Measurements from ENCODE around the gene MSANTD4.
A peak's percentile ranks its signal among the peaks of the same experiment; 100 is the strongest.
"Not testable (repeated sequence)": the region's sequence is repeated elsewhere in the genome, so short reads cannot be mapped to it uniquely, and the experiment has no call there.

MSANTD4 gene

DNA sequence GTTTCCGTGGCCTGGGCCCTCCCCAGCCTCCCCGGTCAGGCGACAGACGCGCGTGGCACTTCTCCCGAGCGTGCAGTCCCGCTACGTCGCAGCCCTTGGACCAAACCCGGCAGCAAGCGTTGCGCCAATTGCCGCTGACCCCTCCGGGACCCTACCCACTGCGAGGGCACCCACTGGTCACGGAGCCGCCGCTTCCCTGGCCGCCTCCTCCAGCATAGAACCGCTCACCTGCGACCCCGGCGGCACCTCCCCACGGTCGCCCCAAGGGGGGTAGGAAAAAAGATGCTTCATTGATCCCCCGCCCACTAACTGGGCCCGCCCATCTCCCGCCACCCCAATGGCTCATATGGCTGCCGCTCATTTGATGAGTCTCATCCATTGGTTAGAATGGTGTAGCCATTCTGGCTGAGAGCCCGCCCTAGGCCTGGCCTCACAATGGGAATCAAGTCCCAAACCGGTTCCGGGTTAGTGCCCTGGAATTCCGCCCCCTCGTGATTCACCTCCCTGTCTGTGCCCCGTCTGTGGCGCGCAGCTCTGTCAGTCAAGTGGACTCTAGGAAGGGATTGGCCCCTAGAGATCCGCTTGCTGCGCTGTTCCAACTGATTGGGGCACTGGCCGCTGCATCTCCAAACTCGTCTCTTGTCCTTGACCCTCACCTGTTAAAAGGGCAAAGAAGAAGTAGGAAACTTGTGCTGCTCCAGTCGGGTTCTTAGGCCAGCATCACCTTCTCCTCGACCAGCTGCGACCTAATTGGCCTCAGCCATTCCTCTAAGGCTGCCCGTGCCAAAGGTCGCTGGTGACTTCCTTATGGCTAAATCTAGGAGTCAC is at the start of gene MSANTD4:
Gene MSANTD4 (minus strand): TSS at position 274 of the 828 bp plus-strand sequence. CDS start 11,323 bp downstream, outside the sequence.
- Mint-ChIP-seq H3K27ac (peak within 1 kb of the TSS; percentile 77), H3K4me3 (peak within 1 kb of the TSS; percentile 80), H3K9me3 (no peaks in the 10 kb centered on the region), H3K4me1 (peaks cover 35% of the 10 kb centered on the region), H3K27me3 (no peaks in the 10 kb centered on the region), H3K36me3 (peaks cover 17% of the 10 kb centered on the region)
- peak; percentile 99 for ATAC-seq

DNA sequence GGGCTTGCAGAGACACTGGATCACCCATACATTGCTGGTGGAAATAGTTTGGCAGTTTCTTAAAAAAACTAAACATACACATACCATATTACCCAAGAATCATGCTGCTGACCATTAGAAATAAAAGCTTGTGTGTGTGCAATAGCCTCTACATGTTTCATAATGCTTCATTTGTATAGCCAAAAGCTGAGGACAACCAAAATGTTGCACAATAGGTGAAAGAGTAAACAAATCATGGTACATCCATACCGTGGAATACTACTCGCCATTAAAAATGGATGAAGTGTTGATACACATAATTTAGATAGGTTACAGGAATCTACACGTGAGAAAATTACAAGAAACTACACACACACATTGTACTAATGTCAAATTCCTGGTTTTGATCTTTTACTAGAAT is 48.6 kb upstream of the MSANTD4 start:
- H3K9me3 Mint-ChIP-seq, result no peaks in the 10 kb centered on the region
- no peak for ATAC-seq
- no peaks in the 10 kb centered on the region for H3K27me3 Mint-ChIP-seq
- H3K27ac Mint-ChIP-seq, result no peak overlapping the region
- peaks cover 26% of the 10 kb centered on the region for H3K4me1 Mint-ChIP-seq
- H3K4me3 Mint-ChIP-seq, result no peak overlapping the region
- peaks cover 19% of the 10 kb centered on the region for H3K36me3 Mint-ChIP-seq

DNA sequence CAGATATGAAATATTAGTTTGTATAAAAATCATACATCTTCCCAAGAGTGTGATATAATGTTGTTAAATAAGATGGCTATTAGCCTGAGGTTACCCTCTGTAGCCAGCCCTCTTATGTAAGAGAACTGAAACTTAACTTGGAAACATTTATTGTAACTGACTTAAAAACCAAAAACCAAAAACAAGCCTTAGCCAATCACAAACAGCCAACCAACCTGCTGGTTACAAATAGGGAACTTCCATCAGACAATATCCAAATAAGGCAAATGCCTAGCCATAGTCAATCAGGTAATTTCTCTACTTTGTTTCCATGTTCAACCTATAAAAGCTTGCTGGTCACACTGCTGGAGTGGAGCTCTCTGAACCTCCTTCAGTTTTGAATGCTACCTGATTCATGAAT is 41.0 kb upstream of the MSANTD4 start:
- H3K4me3 Mint-ChIP-seq, result no peak overlapping the region
- H3K9me3 Mint-ChIP-seq, result no peaks in the 10 kb centered on the region
- H3K4me1 Mint-ChIP-seq, result peaks cover 12% of the 10 kb centered on the region
- no peak overlapping the region for H3K27ac Mint-ChIP-seq
- H3K27me3 Mint-ChIP-seq, result no peaks in the 10 kb centered on the region
- peaks cover 26% of the 10 kb centered on the region for H3K36me3 Mint-ChIP-seq
- ATAC-seq, result peak; percentile 59

DNA sequence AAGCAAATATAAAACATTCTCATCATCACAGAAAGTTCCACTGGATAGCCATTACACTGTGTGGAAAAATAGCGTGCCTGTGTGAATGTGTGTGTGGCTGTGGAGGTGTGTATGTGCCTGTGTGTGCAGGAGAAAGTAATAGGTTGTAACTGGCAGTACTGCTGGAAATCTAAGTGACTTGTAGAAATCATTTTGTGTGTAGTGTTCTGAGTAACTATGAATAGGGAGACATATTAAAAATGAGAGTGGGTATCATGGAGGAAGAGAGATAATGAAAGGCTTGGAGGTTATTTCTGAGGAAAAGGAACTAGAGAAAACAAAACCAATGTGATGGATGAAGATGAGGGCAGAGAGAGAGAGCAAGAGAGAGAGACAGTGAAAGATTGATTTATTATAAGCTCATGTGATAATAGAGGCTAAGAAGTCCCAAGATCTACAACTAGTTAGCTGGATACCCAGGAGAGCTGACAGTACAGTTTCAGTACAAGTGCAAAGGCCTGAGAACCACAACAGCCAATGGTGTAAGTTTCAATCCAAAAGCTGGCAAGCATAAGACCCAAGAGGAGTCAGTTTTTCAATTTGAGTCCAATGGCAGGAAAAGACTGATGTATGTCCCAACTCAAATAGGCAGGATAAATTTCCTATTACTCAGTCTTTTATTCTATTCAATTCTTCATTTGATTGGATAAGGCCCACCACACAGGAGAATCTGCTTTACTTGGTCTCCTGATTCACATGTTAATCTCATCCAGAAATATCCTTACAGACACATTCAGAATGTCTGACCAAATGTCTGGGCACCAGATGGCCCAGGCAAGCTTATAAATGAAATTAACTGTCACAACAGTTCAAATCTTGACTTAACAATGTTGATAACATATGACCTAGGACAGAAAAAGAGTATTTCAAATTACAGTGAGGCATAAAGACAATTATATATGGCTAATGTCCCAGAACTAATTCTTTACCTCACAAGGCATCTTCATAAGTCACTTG is 40.2 kb upstream of the MSANTD4 start:
- Mint-ChIP-seq H3K27ac (no peak overlapping the region), H3K9me3 (no peaks in the 10 kb centered on the region), H3K36me3 (peaks cover 19% of the 10 kb centered on the region), H3K4me3 (no peak overlapping the region), H3K27me3 (no peaks in the 10 kb centered on the region), H3K4me1 (peaks cover 9% of the 10 kb centered on the region)
- ATAC-seq, result no peak

DNA sequence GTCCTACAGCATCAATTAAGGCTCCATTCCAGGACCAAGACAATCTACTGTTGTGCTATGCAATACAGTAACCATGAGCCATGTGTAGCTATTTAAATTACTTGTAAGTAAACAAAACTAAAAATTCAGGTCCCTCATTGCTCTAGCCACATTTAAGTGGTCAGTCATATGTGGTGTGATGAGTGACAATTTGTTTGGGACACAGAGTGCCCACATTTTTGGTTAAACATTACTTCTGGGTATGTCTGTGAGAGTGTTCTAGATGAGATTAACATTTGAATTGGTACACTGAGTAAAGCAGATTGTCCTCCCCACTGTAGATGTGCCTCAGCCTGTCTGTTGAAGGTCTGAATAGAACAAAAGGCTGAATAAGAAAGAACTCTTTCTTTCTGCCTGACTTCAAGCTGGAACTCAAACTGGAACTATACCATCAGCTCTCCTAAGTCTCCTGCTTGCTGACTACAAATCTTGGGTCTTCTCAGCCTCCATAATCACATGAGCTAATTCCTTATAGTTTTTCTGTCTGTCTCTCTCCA is 39.3 kb upstream of the MSANTD4 start:
- no peak for ATAC-seq
- no peak overlapping the region for H3K27ac Mint-ChIP-seq
- no peaks in the 10 kb centered on the region for H3K27me3 Mint-ChIP-seq
- peaks cover 9% of the 10 kb centered on the region for H3K4me1 Mint-ChIP-seq
- H3K36me3 Mint-ChIP-seq, result peaks cover 19% of the 10 kb centered on the region
- no peaks in the 10 kb centered on the region for H3K9me3 Mint-ChIP-seq
- no peak overlapping the region for H3K4me3 Mint-ChIP-seq

DNA sequence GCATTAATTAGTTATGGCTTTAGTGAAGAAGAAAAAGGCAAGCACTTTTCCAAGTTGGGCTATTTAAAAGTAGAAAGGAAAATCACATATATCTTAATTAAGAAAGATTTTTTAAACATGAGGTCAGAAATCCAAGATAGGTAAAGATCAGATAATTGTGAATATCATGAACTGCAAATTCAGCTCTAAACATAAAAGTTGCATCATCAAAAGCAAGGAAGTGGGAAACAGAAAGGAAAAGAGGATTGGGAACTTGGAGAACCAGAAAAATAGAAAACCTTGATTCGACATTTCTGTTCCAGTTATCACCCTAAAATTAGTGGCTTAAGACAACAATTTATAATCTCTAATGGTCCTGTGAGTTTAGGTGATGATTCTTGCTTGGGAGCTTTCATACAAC is 37.6 kb upstream of the MSANTD4 start:
- H3K36me3 Mint-ChIP-seq, result peaks cover 13% of the 10 kb centered on the region
- ATAC-seq, result no peak

DNA sequence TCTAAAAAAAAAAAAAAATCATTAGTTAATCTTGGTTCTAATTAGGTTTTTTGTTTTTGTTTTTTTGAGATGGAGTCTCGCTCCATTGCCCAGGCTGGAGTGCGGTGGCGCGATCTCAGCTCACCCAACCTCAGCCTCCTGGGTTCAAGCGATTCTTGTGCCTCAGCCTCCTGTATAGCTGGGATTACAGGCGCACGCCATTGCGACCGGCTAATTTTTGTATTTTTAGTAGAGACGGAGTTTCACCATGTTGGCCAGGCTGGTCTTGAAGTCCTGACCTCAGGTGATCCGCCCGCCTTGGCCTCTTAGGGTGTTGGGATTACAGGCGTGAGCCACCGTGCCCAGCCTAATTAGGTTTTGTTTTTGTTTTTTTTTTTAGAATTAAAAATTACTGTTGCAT is 36.3 kb upstream of the MSANTD4 start:
- not testable (repeated sequence) for H3K9me3 Mint-ChIP-seq
- peaks cover 13% of the 10 kb centered on the region for H3K36me3 Mint-ChIP-seq

More for the DNA sequence above, 37.6 kb upstream of the MSANTD4 start:
- Mint-ChIP-seq H3K27me3 (no peaks in the 10 kb centered on the region), H3K4me3 (no peak overlapping the region), H3K27ac (no peak overlapping the region), H3K4me1 (peaks cover 9% of the 10 kb centered on the region), H3K9me3 (no peaks in the 10 kb centered on the region)

DNA sequence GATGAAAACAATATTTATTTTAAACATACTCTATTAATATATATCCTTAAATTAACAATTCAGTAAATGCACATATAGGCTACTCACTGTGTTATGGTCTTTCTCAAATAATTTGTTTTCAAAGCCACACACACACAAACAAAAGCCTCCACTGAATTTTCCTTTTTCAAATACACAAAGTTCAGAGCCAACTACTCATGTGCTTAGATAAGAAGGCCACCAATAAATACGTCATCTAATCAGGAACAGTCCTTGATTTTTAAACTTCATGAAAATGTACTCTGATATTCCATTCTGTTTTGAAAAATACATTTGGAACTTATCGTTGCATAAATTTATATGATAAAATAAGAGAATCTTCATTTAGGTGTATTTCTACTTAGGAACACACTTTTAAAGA is 29.1 kb upstream of the MSANTD4 start:
- H3K27me3 Mint-ChIP-seq, result no peaks in the 10 kb centered on the region
- H3K27ac Mint-ChIP-seq, result no peak overlapping the region
- H3K4me1 Mint-ChIP-seq, result no peaks in the 10 kb centered on the region
- H3K36me3 Mint-ChIP-seq, result no peaks in the 10 kb centered on the region
- ATAC-seq, result no peak
- no peak overlapping the region for H3K4me3 Mint-ChIP-seq
- H3K9me3 Mint-ChIP-seq, result no peaks in the 10 kb centered on the region

More for the DNA sequence above, 36.3 kb upstream of the MSANTD4 start:
- ATAC-seq, H3K27ac Mint-ChIP-seq, H3K4me3 Mint-ChIP-seq, H3K27me3 Mint-ChIP-seq, H3K4me1 Mint-ChIP-seq: not testable (repeated sequence)

DNA sequence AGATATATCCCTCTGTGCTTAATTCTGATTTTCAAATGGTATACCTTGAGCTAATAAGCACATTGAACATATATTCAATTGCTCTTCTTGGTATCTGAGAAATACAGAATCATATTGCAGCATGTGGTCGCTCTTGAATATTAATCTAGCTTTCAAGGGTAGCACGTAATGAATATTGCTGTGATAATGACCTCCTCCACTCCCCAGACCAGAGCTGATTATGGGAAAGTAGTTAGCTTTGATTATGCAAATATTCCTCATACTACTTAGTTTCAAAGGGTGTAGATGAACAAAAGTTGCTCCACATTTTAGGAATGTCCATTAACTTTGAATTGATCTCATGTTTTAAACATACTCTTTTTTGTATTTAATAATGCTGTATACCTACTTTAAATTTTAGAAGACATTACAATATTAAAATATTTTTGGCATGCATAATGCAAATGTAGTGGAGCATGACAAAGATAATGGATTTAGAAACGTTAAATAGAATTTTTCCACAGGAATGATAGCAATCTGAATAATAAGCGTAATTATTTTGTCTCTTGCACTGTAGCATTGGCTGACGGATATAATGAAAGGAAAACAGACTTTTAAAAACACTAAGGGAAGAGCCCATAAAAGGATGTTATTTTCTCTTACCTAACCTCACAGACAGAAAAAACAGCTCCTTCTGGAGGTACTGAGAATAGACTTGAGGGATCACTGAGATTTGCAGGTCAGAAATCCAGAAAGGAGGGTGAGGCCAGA is 27.9 kb upstream of the MSANTD4 start:
- Mint-ChIP-seq H3K36me3 (no peaks in the 10 kb centered on the region), H3K4me1 (no peaks in the 10 kb centered on the region), H3K27me3 (no peaks in the 10 kb centered on the region), H3K27ac (no peak overlapping the region), H3K4me3 (no peak overlapping the region), H3K9me3 (no peaks in the 10 kb centered on the region)
- ATAC-seq, result no peak

DNA sequence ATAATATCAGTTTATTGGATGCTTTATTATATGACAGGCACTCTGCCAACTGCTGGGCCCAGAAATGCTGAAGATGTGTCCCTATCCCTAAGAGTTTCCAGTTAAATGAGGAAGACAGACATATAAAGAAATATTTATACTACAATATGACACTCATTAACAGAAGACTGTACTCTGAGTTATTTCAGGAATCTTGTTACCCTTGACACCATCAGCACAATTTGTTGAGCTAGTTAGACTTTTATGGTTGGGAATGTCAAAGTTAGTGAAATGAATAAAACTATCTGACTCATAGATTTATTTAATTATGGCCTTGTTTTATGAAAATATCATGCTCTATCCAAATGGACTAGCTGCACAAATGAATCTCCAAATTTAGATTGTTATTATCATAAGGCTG is 25.6 kb upstream of the MSANTD4 start:
- no peaks in the 10 kb centered on the region for H3K9me3 Mint-ChIP-seq
- H3K4me3 Mint-ChIP-seq, result no peak overlapping the region
- H3K27ac Mint-ChIP-seq, result no peak overlapping the region
- no peaks in the 10 kb centered on the region for H3K27me3 Mint-ChIP-seq
- ATAC-seq, result no peak
- no peaks in the 10 kb centered on the region for H3K36me3 Mint-ChIP-seq
- H3K4me1 Mint-ChIP-seq, result no peaks in the 10 kb centered on the region

DNA sequence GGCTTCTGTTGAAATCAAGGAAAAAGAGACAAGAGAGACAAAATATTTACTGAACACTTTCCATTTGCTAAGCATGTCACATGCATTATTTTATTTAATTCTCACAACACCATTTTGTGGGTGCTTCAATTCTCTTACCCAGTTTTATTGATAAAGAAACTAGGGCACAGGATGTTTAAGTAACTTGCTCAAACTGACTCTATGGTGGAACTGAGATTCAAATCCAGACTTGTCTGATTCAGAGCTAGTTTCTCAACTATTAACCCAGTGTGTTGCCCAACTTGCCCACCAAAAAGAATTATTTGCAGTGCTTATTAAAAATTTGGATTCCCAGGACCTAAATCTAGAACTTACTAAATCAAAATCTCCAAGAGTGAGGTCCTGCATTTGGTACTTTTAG is 21.5 kb upstream of the MSANTD4 start:
- H3K4me3 Mint-ChIP-seq, result no peak overlapping the region
- no peak for ATAC-seq
- H3K27ac Mint-ChIP-seq, result no peak overlapping the region
- H3K36me3 Mint-ChIP-seq, result no peaks in the 10 kb centered on the region
- no peaks in the 10 kb centered on the region for H3K27me3 Mint-ChIP-seq
- H3K9me3 Mint-ChIP-seq, result no peaks in the 10 kb centered on the region
- no peaks in the 10 kb centered on the region for H3K4me1 Mint-ChIP-seq

DNA sequence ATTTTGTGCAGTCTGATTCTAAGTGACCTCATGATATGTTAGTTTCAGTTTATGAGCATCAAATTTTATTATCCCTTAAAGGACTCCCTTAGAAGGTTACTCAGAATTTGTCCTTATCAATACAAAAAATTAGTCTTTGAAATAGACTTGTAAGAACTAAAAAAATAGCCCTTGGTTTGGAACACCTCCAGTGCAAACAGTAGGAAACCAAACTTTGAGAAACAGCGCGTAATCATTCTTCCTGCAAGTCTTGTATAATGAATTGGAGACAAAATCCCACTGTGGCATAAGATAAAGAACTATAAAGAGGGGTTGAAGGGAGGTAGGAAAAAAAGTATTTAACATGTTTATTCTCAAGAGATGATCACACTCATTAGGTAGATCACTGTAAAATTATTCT is 10.8 kb upstream of the MSANTD4 start:
- Mint-ChIP-seq H3K27ac (no peak overlapping the region), H3K9me3 (no peaks in the 10 kb centered on the region), H3K36me3 (no peaks in the 10 kb centered on the region), H3K27me3 (peaks cover 39% of the 10 kb centered on the region), H3K4me3 (no peak overlapping the region), H3K4me1 (no peaks in the 10 kb centered on the region)
- no peak for ATAC-seq

DNA sequence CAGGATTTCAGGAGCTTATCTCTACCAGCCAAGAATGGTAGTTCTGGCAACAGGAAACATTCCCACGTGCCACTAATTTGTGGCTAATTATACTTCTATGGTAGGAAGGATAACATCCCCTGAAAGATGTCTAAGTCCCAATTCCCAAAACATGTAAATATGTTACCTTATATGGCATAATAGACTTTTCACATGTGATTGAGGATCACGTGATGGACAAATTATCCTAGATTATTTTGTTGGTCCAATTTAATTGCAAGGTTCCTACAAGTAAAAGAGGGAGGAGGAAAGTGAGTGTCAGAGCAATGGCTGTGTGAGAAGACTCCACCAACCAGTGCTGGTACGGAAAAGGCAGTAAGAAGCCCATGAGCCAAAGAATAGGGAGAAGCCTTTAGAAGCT is 9.9 kb upstream of the MSANTD4 start:
- Mint-ChIP-seq H3K4me3 (no peak overlapping the region), H3K36me3 (no peaks in the 10 kb centered on the region), H3K4me1 (no peaks in the 10 kb centered on the region), H3K27ac (no peak overlapping the region), H3K9me3 (peaks cover 3% of the 10 kb centered on the region), H3K27me3 (peaks cover 35% of the 10 kb centered on the region)
- ATAC-seq, result no peak

DNA sequence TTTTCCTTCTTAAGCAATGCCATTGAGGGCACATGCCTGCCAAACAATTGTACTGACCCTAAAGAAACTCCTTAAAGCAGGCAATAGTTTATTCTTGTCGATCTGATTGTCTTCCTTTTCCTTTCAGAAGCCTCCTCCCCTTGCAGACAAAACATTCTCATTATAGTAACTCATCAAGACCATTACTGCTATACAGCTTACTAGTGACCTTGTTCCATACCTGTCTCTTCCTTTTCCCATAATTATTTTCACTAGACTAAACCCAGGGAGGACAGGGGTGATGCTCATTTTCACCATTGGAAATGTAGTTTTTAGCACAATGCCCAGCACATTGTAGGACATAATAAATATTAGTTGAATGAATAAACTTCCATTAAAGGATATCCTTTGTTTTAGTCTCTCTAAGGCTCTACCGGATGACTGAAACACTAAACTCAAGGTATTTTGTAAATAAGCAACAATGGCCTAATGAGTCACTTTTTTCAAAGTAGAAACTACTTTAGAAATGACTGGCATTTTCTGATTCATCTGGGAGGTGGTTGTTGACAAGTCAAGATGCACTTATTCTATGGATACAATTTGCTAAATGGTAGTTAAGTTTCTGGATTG is 9.3 kb upstream of the MSANTD4 start:
- no peak overlapping the region for H3K27ac Mint-ChIP-seq
- ATAC-seq, result no peak
- no peaks in the 10 kb centered on the region for H3K36me3 Mint-ChIP-seq
- H3K4me1 Mint-ChIP-seq, result no peaks in the 10 kb centered on the region
- H3K27me3 Mint-ChIP-seq, result peaks cover 35% of the 10 kb centered on the region
- peaks cover 3% of the 10 kb centered on the region for H3K9me3 Mint-ChIP-seq
- no peak overlapping the region for H3K4me3 Mint-ChIP-seq
